Coronary artery (tissue), 2 donors: ENCODE data around the gene NARS2.

ENCODE experiments used
- DNase-seq: peaks from one replicate; pipeline ENCODE4 v3.0.0-alpha.2; 2017; ENCODE audit warnings: low spot score
- H3K27ac ChIP-seq, 2 donors: fragments of 200-600 bp; sonication (generic); one replicate each; pipeline ENCODE4 v1.5.1; 2016 to 2019
- H3K4me3 ChIP-seq: fragments of 200-600 bp; sonication (generic); 2 replicates; pipeline ENCODE4 v1.5.1; 2016; ENCODE audit warnings: mild to moderate bottlenecking, moderate library complexity
- CTCF ChIP-seq: fragments of 200-600 bp; sonication (generic); IDR thresholded peaks from one replicate; pipeline ENCODE4 v1.5.1; 2019; ENCODE audit warnings: antibody characterized with exemption

NARS2 gene

GRCh38 chr11:78417175-78417887, 157.3 kb downstream of the NARS2 start, which contains the start of gene GAB2:
Gene GAB2 (minus strand): TSS chr11:78417820. CDS start chr11:78417720, 100 bp downstream.
- TF ChIP-seq CTCF: no peak

GRCh38 chr11:78416285-78417174, 158.1 kb downstream of the NARS2 start:
- no peak for TF ChIP-seq CTCF
- Histone ChIP-seq H3K4me3 (peak overlapping the region; percentile 99), H3K27ac (peak overlapping the region; percentile 99 to 100)
- peak; percentile 96 for DNase-seq

More at GRCh38 chr11:78417175-78417887, 157.3 kb downstream of the NARS2 start, which contains the start of gene GAB2:
- DNase-seq: peak; percentile 77
- Histone ChIP-seq H3K4me3 (peak within 1 kb of the TSS; percentile 99), H3K27ac (peak within 1 kb of the TSS; percentile 99 to 100)

DNA sequence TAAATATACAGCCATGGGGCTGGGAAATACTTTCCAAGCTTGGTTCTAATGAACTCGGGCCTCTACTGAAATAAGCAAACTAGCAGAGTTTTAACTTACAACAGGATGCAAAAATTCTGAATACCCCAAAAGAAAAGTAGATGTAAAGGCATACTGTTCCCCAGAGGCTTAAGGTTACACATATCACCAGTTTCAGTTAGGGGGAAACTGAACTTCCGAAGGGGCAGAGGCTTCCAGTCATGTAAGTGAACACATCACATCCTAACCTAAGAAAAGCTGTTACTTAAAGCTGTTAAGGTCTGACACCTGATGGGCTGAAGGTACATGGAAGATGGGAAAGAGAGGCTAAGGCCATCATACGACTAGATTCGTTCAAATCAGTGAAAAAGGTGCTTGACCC, 159.3 kb downstream of the NARS2 start:
- no peak for TF ChIP-seq CTCF
- Histone ChIP-seq H3K4me3 (no peak overlapping the region), H3K27ac (peak overlapping the region; percentile 32 to 61)
- DNase-seq: no peak

DNA sequence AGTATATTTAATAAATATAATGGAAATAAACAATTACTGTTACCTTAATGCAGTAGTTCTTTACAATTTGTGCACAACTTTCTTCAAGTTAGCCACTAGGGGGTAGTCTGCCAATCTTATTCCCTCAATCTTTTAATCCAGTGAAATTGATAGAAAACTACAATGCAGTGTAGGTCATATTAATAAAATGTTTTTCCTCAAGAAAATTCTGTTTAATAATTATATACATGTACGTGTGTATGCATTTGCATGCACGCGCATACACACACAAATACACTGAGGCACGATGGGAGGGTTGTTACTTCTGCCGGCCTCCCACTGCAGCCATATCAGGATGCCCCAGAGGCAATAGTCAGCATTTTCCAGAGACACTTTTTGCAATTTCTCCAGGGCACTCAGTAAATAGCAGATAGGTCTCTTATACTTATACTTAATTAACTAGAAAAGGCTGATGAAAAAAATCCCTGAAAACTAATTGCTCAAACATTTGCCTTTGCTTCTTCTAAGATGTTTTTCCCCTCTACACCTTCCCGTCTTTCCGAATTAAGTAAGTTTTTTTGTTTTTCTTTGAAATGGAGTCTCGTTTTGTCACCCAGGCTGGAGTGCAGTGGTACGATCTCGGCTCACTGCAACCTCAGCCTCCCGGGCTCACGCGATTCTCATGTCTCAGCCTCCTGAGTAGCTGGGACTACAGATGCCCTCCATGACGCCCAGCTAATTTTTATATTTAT, 160.2 kb downstream of the NARS2 start:
- TF ChIP-seq CTCF: peak; percentile 58
- H3K4me3 ChIP-seq: no peak overlapping the region
- DNase-seq: no peak
- peak overlapping the region in 1 of 2 donors; percentile 61 for H3K27ac ChIP-seq

- no peak for DNase-seq
- no peak for TF ChIP-seq CTCF
- H3K4me3 ChIP-seq: no peak overlapping the region
- H3K27ac ChIP-seq: no peak overlapping the region
Observed at GRCh38 chr11:78408619-78409018, 166.0 kb downstream of the NARS2 start.

DNA sequence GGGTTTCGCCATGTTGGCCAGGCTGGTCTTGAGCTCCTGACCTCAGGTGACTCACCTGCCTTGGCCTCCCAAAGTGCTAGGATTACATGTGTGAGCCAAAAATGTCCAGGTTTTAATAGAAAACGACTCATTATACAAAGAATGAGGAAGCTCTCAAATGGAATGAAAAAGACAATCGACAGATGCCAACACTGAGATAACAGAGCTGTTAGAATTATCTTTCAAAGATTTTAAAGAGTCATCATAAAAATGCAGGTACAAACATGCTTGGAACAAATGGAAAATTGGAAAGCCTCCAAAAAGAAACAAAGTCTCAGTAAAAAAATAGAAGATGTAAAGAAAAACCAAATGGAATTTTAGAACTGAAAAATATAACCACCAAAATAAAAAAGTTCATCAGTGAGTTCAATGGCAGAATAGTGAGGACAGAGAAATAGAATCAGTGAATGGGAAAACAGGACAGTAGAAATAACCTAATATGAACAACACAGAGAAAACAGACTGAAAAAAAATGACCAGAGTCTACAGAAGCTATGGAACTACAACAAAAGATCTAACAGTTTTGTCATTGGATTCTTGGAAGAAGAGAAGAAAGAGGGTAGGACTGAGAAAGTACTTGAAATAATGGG, 168.0 kb downstream of the NARS2 start:
- no peak overlapping the region for H3K27ac ChIP-seq
- H3K4me3 ChIP-seq: no peak overlapping the region
- DNase-seq: no peak
- TF ChIP-seq CTCF: no peak
